NCI-H526 treated with DMSO at 0.1 percent for 48 hours (cell line): Measurements from ENCODE around the gene DBX1.
"Not testable (repeated sequence)": the region's sequence is repeated elsewhere in the genome, so short reads cannot be mapped to it uniquely, and the experiment has no call there.

ENCODE experiments used
- DNase-seq: peaks from one replicate; lab custom pipeline; 2025; lab: John Stamatoyannopoulos, UW

The DBX1 gene

GRCh38 chr11:20161230-20161918 lies 1.1 kb upstream of the DBX1 start:
- peak; percentile 30 for DNase-seq

GRCh38 chr11:20159466-20160381 lies 551 bp downstream of the DBX1 start:
- peak; percentile 19 for DNase-seq

- DNase-seq: no peak
These were observed 1.5 kb downstream of the DBX1 start for GRCh38 chr11:20158597-20159257.

- DNase-seq: no peak
These were observed 2.5 kb downstream of the DBX1 start for GRCh38 chr11:20157728-20158127.

GRCh38 chr11:20156876-20157613 lies 3.2 kb downstream of the DBX1 start:
- no peak for DNase-seq

- no peak for DNase-seq
These were observed 3.9 kb downstream of the DBX1 start for GRCh38 chr11:20156280-20156875.

- no peak for DNase-seq
These were observed 4.5 kb downstream of the DBX1 start for GRCh38 chr11:20155683-20156279.

- DNase-seq: no peak
These were observed 5.9 kb downstream of the DBX1 start for GRCh38 chr11:20154381-20154780.

GRCh38 chr11:20138707-20139106 lies 21.6 kb downstream of the DBX1 start:
- DNase-seq: no peak

GRCh38 chr11:20137637-20138036 lies 22.6 kb downstream of the DBX1 start:
- no peak for DNase-seq

- no peak for DNase-seq
These were observed 25.1 kb downstream of the DBX1 start for GRCh38 chr11:20134991-20135736.

- no peak for DNase-seq
These were observed 27.6 kb downstream of the DBX1 start for GRCh38 chr11:20132667-20133039.

- peak; percentile 47 for DNase-seq
These were observed 28.2 kb downstream of the DBX1 start for GRCh38 chr11:20131788-20132666.

GRCh38 chr11:20129665-20130064 lies 30.6 kb downstream of the DBX1 start:
- no peak for DNase-seq

- not testable (repeated sequence) for DNase-seq
These were observed 31.8 kb downstream of the DBX1 start for GRCh38 chr11:20128528-20128825.

- peak; percentile 54 for DNase-seq
These were observed 32.4 kb downstream of the DBX1 start for GRCh38 chr11:20127671-20128527.

GRCh38 chr11:20126724-20127123 lies 33.6 kb downstream of the DBX1 start:
- DNase-seq: no peak

- DNase-seq: no peak
These were observed 34.3 kb downstream of the DBX1 start for GRCh38 chr11:20125927-20126326.

GRCh38 chr11:20122131-20122530 lies 38.1 kb downstream of the DBX1 start:
- DNase-seq: no peak
